ENCODE results near the gene KCNT1. TPM values are rescaled to one million over a fixed set of nuclear protein-coding genes. Genes with fewer than 3 reads are reported as not detected.
A peak's percentile ranks its signal among the peaks of the same experiment; 100 is the strongest.

Gene KCNT1
- total RNA-seq, 2 experiments from 2014 or later, result 0.08 TPM; not detected in 1

- H3K9me3 Mint-ChIP-seq, result no peaks in the 10 kb centered on the region
- H3K27ac Mint-ChIP-seq, result no peak overlapping the region
- CTCF ChIA-PET, result no interaction called here
- POLR2A ChIA-PET, result no interaction called here
- DNase-seq, result no peak
- no peaks in the 10 kb centered on the region for H3K4me1 Mint-ChIP-seq
- H3K27me3 Mint-ChIP-seq, result no peaks in the 10 kb centered on the region
- H3K4me3 Mint-ChIP-seq, result no peak overlapping the region
- no peaks in the 10 kb centered on the region for H3K36me3 Mint-ChIP-seq (ENCODE audit: low read depth)
Observed at GRCh38 chr9:135790356-135790755, 88.4 kb downstream of the KCNT1 start.

DNA sequence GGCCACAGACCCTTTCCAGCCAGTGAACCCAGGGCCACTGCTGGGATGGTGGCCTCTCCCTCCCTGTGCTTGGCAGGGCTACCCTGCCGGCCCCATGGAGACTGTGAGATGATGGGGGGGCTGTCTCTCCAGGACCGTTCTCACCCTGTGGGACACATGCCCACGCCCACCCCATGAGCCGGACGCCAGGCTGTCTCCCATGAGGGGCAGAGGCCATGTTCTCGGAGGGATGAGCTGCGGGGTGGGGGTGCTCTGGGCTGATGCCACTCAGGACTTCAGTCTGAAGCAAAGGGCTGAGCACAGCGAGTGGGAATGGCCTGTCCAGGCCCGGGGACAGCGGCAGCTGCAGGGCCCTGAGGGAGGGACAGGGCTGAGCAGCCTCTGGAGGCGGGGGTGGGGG is 88.9 kb downstream of the KCNT1 start:
- no peak overlapping the region for H3K27ac Mint-ChIP-seq
- H3K9me3 Mint-ChIP-seq, result no peaks in the 10 kb centered on the region
- no peaks in the 10 kb centered on the region for H3K4me1 Mint-ChIP-seq
- CTCF ChIA-PET, result no interaction called here
- POLR2A ChIA-PET, result no interaction called here
- no peak for DNase-seq
- H3K4me3 Mint-ChIP-seq, result no peak overlapping the region
- H3K27me3 Mint-ChIP-seq, result no peaks in the 10 kb centered on the region
- no peaks in the 10 kb centered on the region for H3K36me3 Mint-ChIP-seq (ENCODE audit: low read depth)

- Mint-ChIP-seq H3K27me3 (no peaks in the 10 kb centered on the region), H3K9me3 (no peaks in the 10 kb centered on the region), H3K4me3 (no peak overlapping the region), H3K4me1 (no peaks in the 10 kb centered on the region), H3K36me3 (ENCODE audit: low read depth) (no peaks in the 10 kb centered on the region), H3K27ac (no peak overlapping the region)
- POLR2A ChIA-PET, result no interaction called here
- no peak for DNase-seq
- CTCF ChIA-PET, result no interaction called here
Observed at GRCh38 chr9:135791431-135792267, 89.7 kb downstream of the KCNT1 start.

DNA sequence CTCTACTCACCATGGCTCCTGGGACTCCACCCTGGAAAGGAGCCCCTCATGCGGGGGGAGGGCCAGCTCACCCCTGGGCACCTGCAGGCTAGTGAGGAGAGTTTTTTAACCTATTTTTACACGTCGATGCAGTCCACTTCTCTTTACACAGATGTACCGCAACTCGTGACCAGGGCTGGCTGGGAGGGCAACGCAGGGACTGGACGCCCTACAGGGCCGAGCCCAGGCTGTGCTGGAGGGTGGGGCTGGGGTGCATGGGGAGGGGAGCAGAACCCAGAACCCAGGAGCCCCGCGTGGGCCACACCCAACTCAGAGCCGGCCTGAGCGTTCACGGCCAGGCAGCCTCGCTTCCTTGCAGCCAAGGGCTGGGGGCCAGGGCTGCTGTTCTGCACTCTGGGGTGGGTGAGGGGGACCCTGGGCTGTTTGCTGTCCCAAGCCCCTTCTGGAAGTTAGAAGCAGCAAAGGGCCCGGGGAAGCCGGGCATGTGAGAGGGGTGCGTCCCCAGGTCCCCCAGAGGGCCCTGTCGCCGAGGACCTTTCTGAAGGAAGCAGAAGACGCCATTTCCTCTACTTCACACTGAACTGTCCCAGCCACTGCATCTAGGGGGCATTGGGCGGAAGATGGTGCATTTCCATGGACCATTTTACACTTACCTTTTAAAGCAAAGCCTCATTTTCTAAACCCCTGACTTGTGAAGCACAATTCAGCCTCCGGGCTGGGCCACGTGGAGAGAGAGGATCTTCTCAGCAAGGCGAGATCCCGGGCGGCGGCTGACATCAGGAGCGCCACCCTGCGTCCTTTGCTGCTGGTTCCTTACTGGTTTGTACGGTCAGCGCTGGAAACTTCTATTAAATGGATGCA is 90.5 kb downstream of the KCNT1 start:
- H3K36me3 Mint-ChIP-seq (ENCODE audit: low read depth), result no peaks in the 10 kb centered on the region
- CTCF ChIA-PET, result no interaction called here
- no peak for DNase-seq
- H3K27me3 Mint-ChIP-seq, result no peaks in the 10 kb centered on the region
- H3K27ac Mint-ChIP-seq, result no peak overlapping the region
- H3K4me3 Mint-ChIP-seq, result no peak overlapping the region
- H3K4me1 Mint-ChIP-seq, result no peaks in the 10 kb centered on the region
- POLR2A ChIA-PET, result no interaction called here
- H3K9me3 Mint-ChIP-seq, result no peaks in the 10 kb centered on the region

- H3K9me3 Mint-ChIP-seq, result no peaks in the 10 kb centered on the region
- no peak overlapping the region for H3K4me3 Mint-ChIP-seq
- H3K4me1 Mint-ChIP-seq, result no peaks in the 10 kb centered on the region
- H3K36me3 Mint-ChIP-seq (ENCODE audit: low read depth), result no peaks in the 10 kb centered on the region
- no peak overlapping the region for H3K27ac Mint-ChIP-seq
- no peak for DNase-seq
- no peaks in the 10 kb centered on the region for H3K27me3 Mint-ChIP-seq
- POLR2A ChIA-PET, result no interaction called here
- CTCF ChIA-PET, result no interaction called here
Observed at GRCh38 chr9:135793221-135794056, 91.5 kb downstream of the KCNT1 start.

- H3K4me1 Mint-ChIP-seq, result no peaks in the 10 kb centered on the region
- DNase-seq, result no peak
- ChIA-PET POLR2A (no interaction called here), CTCF (no interaction called here)
- H3K27ac Mint-ChIP-seq, result no peak overlapping the region
- no peak overlapping the region for H3K4me3 Mint-ChIP-seq
- no peaks in the 10 kb centered on the region for H3K27me3 Mint-ChIP-seq
- no peaks in the 10 kb centered on the region for H3K36me3 Mint-ChIP-seq (ENCODE audit: low read depth)
- no peaks in the 10 kb centered on the region for H3K9me3 Mint-ChIP-seq
Observed at GRCh38 chr9:135794057-135794335, 92.0 kb downstream of the KCNT1 start.

DNA sequence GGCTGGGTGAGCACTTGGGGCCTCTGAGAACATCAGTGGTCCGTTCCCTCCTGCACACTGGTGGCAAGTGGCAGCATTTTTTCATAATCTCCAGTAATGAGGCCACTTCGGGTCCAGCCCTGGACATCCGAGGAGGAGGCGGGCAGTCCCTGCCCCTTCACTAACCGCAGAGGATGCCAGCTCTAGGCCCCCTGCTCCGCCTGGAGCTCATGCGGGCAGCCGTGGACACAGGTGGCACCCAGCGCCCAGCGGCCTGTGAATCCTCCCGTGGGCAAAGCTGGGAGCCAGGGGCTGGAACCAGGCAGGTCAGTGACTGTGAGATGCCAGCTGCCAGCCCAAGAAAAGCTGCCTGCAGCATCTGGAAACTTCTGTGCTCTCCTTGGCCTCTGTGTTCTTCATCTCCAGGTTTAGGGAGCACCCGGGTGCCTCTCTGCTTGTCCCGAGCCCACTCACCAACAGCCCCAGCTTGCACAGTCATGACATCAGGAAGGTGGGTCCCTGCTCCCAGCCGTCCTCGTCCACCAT is 92.4 kb downstream of the KCNT1 start:
- Mint-ChIP-seq H3K4me3 (no peak overlapping the region), H3K27ac (no peak overlapping the region)
- POLR2A ChIA-PET, result no interaction called here

DNA sequence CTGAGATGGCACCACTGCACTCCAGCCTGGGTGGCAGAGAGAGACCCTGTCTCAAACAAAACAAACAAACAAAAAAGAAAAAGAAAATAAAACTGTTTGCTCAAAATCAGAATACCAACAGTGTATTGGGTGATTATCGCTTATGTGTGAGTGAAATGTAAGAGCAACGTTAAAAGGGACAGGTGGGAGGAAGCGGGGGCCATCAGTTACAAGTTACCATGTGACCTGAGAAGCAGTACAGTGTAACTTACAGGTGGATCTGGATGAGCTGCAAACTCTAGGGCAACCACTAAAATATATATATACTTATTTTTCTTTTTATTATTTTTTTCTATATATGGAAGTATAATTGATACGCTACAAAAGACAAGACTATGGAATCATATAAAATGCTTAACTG is 93.4 kb downstream of the KCNT1 start:
- Mint-ChIP-seq H3K4me3 (no peak overlapping the region), H3K9me3 (no peaks in the 10 kb centered on the region), H3K27ac (no peak overlapping the region), H3K36me3 (ENCODE audit: low read depth) (no peaks in the 10 kb centered on the region), H3K4me1 (no peaks in the 10 kb centered on the region), H3K27me3 (no peaks in the 10 kb centered on the region)
- ChIA-PET CTCF (interaction anchor here (0.7 kb wide), 1 partner anchor 1485 kb away, joined by 3 read pairs; no protein-coding TSS in a partner anchor), POLR2A (no interaction called here)
- no peak for DNase-seq

More for the DNA sequence above, 92.4 kb downstream of the KCNT1 start:
- H3K9me3 Mint-ChIP-seq, result no peaks in the 10 kb centered on the region
- H3K4me1 Mint-ChIP-seq, result no peaks in the 10 kb centered on the region
- H3K27me3 Mint-ChIP-seq, result no peaks in the 10 kb centered on the region
- CTCF ChIA-PET, result no interaction called here
- no peak for DNase-seq
- no peaks in the 10 kb centered on the region for H3K36me3 Mint-ChIP-seq (ENCODE audit: low read depth)

GRCh38 chr9:135796784-135797485 is 95.0 kb downstream of the KCNT1 start:
- no peak for DNase-seq
- no peak overlapping the region for H3K27ac Mint-ChIP-seq
- ChIA-PET CTCF (no interaction called here), POLR2A (no interaction called here)
- H3K9me3 Mint-ChIP-seq, result no peaks in the 10 kb centered on the region
- no peaks in the 10 kb centered on the region for H3K4me1 Mint-ChIP-seq
- H3K27me3 Mint-ChIP-seq, result no peaks in the 10 kb centered on the region
- no peaks in the 10 kb centered on the region for H3K36me3 Mint-ChIP-seq (ENCODE audit: low read depth)
- no peak overlapping the region for H3K4me3 Mint-ChIP-seq

GRCh38 chr9:135797507-135798262 is 95.7 kb downstream of the KCNT1 start:
- Mint-ChIP-seq H3K4me3 (no peak overlapping the region), H3K9me3 (no peaks in the 10 kb centered on the region), H3K27ac (no peak overlapping the region), H3K27me3 (no peaks in the 10 kb centered on the region), H3K4me1 (no peaks in the 10 kb centered on the region), H3K36me3 (ENCODE audit: low read depth) (no peaks in the 10 kb centered on the region)
- ChIA-PET POLR2A (no interaction called here), CTCF (no interaction called here)
- DNase-seq, result peak; percentile 35

DNA sequence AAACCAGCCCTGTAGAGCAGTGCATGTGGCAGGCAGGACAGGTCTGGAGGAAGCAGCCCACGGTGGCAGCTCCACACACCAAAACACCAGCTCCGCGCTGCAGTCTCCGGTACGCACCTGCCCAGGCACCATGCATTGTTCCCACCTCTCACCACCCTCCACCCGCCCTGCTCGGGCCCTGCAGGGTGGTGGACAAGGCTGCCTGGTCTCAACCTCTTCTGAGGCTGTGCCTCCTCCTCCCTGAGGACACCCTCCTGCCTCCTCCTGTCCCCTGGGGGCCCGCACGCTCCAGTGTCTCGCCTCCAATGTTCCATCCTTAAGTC is 96.2 kb downstream of the KCNT1 start:
- H3K36me3 Mint-ChIP-seq (ENCODE audit: low read depth), result no peaks in the 10 kb centered on the region
- CTCF ChIA-PET, result no interaction called here
- DNase-seq, result no peak
- no peak overlapping the region for H3K27ac Mint-ChIP-seq
- no peak overlapping the region for H3K4me3 Mint-ChIP-seq
- POLR2A ChIA-PET, result no interaction called here
- no peaks in the 10 kb centered on the region for H3K9me3 Mint-ChIP-seq
- H3K27me3 Mint-ChIP-seq, result no peaks in the 10 kb centered on the region
- no peaks in the 10 kb centered on the region for H3K4me1 Mint-ChIP-seq

DNA sequence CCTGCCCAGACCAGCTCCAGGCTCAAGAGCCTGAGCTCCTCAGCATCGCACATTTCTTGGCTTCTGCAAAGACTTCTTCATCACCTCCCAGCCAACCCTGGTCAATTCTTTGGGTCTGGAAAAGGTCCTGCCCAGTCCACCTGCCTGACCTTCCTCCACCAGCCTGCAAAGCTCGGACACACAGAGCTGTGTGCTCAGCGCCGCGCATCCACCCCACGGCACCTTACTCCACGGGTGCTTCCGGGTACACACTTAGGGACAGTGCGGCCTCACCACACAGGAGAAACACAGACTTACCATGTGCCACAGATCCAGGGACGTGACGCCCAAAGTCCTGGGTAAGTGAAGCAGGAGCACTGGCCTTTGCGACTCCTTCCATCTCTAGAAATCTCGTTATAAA is 97.3 kb downstream of the KCNT1 start:
- POLR2A ChIA-PET, result no interaction called here
- no peaks in the 10 kb centered on the region for H3K36me3 Mint-ChIP-seq (ENCODE audit: low read depth)
- H3K9me3 Mint-ChIP-seq, result no peaks in the 10 kb centered on the region
- H3K4me3 Mint-ChIP-seq, result no peak overlapping the region
- H3K27me3 Mint-ChIP-seq, result no peaks in the 10 kb centered on the region
- no peak overlapping the region for H3K27ac Mint-ChIP-seq
- DNase-seq, result no peak
- CTCF ChIA-PET, result no interaction called here
- H3K4me1 Mint-ChIP-seq, result no peaks in the 10 kb centered on the region

Measured in activated CD4-positive, alpha-beta memory T cell treated with anti-CD3 and anti-CD28 coated beads, Interleukin-2, amount 10 ng/mL, durations not matched to agents 7 days and 5 days (primary cell).